Measurements from ENCODE around the gene MT1F.
"Not testable (repeated sequence)": the region's sequence is repeated elsewhere in the genome, so short reads cannot be mapped to it uniquely, and the experiment has no call there.

The MT1F gene

GRCh38 chr16:56645838-56646237 lies 11.9 kb upstream of the MT1F start:
- DNase-seq: no peak

GRCh38 chr16:56647641-56648431 lies 9.9 kb upstream of the MT1F start:
- DNase-seq: no peak

GRCh38 chr16:56649271-56649670 lies 8.5 kb upstream of the MT1F start:
- no peak for DNase-seq

DNA sequence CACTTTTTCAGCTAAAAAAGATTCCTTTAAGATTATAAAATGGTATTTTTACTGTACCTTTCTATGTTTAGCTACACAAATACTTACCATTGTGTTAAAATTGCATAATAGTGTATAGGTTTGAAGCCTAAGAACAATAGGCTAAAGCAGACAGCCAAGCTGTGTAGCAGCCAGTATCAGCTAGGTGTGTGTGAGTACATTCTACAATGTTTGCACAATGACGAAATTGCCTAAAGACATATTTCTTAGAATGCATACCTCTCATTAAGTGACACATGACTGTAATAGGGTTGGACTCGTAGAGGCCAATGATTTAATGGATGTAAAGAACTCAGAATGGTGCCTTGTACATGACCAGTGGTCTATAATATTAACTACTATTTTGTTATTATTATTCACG lies 7.9 kb upstream of the MT1F start:
- DNase-seq: no peak

GRCh38 chr16:56651586-56651985 lies 6.2 kb upstream of the MT1F start, which contains the start of gene MT1B:
TSS of gene MT1B (plus strand) at chr16:56651886. CDS start at chr16:56651954, 68 bp downstream.
- no peak for DNase-seq

DNA sequence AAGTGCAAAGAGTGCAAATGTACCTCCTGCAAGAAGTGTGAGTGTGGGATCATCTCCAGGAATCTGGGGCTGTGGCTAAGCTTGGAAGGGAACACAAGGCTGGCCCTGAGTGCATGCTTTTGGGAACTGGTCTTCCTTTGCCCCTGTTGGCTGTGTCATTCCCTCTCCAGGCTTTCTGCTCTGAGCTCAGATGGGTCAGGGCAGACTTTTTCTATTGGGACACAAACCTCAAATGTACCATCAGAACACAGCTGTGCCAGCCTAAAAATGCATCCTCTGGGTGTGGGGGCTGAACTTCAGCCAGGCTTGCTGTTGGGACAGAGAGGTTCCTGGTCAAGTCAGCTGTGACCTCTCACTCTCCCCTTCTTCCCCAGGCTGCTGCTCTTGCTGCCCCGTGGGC lies 5.2 kb upstream of the MT1F start:
- no peak for DNase-seq

DNA sequence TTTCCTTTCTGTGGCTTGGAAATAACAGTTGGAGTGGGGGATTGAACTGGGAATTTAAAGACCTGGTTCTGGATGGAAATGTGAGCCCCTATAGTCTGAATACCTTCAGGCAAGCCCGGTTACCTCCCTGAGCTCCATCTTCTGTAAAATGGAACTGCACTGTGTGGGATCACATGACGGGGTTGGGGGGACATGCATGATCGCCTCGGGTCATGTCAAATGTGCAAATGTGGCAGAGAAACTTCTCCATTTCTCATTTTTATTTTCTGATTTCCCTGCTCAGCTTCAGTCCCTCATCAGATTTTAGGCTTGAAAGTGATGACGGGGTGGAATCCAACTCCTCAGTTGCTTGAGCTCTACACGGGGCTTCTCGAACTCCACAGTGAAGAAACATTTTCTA lies 4.5 kb upstream of the MT1F start:
- DNase-seq: no peak

- no peak for DNase-seq
These were observed 642 bp downstream of the MT1F start for GRCh38 chr16:56658327-56658875.

GRCh38 chr16:56662357-56663354 lies 4.9 kb downstream of the MT1F start:
- no peak for DNase-seq

GRCh38 chr16:56664506-56664905 lies 6.7 kb downstream of the MT1F start:
- DNase-seq: no peak

DNA sequence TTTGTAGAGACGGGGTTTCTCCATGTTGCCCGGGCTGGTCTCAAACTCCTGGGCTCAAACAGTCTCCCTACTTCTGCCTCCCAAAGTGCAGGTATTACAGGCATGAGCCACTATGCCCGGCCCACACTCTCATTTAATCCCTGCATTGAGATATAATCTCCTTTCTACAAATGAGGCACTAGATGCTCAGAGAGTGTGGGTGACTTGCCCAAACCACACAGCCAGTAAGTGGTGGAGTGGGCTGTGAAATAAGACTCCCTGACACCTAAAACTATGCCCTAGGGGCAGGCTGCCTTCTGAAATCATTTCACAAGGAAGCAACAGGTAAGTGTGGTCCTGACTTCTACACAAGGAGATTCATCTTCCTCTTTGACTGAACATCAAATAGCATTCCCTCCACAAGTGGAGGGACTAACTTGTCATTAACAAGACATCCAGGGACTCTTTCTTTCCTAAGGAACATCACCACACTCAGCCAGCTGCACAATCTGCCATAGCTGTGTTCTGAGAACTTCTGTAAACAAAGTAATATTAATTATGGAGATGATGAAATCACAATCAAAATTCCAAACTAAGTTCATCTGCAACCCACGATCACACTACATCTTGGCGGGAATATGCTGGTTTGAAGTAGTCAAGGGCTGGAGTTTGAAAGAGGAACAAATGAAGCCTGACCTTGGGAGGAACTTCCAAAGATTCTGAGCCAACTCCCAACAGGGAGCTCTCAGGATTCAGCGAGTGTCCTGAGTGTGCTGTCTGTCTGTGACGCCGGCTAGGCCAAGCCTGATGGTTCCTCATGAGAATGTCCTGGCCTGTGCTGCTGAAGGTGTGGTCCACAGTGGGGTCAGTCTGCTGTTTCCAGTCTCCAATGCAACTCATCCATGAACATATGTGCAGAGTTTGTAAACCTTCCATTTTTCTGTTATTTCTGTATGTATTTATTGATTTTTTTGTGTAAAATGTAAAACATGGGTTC lies 7.8 kb downstream of the MT1F start:
- not testable (repeated sequence) for DNase-seq

GRCh38 chr16:56667581-56668571 lies 10.1 kb downstream of the MT1F start, which contains the start of gene MT1G:
TSS of gene MT1G (minus strand) at chr16:56668065. CDS start at chr16:56667993, 72 bp downstream.
- no peak for DNase-seq

DNA sequence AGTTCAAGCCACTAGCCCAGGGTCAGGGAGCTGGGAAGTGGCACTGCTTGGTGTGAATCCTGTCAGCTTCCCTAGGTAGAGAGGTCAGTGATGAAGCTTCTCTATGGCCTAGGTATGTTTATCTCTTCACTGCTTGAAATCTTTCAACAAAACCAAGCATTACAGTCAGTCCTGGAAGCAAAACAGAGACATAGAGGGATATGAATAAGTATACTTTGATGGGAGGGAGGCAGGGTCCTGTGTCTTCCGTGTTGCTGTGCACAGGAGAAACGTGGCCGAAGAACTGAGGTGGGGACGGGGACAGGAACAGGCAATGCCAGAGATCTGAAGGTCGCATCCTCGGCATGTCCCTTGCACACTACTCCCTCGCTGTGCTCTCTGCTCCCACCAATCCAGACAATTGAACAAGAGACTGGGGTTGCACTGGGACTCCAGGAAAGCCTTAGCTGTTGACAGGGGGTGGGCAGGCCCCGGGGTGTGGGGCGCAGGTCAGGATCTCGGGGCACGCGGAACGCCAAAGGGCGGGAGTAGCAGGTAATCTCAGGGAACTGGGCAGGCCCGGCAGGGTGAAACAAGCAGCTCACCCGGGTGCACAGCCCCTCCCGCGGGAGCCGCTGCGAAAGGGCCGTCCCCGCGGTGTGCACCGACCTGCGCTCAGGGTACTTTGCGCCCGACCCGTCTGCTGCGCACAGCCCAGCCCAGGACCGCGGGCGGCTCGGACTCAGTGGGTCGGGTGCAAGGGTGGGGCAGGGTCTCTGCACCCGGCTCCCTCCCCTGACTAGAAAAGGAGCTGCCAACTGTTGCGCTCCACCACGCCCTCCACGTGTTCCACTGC lies 11.5 kb downstream of the MT1F start, which contains the start of gene MT1H:
MT1H (plus strand) TSS at position 810 of the 835 bp plus-strand sequence. CDS start 71 bp downstream, outside the sequence.
- DNase-seq: no peak

DNA sequence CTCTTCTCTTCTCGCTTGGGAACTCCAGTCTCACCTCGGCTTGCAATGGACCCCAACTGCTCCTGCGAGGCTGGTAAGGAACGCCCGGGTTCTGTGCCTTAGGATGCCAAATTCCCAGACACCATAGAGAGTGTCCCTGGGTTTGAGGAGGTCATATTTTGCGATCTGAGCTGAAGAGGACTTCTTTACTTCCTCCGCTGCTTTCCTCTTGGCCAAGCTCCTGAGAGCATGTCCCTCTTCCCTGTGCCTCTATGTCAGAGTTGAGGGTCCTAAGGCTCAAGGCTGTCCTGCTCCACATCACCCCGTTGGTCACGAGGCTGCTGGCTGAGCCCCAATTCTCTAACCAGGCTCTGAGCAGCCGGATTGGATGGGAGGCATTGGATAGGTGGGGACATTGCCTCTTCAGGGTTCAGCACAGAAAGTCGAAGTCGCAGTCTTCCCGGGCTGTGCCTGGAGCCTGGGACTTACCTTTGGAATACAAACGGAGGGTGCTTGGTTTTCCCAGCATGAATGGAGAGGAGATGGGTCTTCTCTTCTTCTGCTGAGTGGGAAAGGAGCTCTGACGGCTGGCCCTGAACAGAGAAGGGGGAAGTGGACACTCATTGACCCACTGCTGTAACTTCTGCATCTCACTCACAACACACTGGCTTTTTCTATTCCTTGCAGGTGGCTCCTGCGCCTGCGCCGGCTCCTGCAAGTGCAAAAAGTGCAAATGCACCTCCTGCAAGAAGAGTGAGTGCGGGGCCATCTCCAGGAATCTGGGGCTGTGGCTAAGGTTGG lies 12.3 kb downstream of the MT1F start:
- no peak for DNase-seq

- DNase-seq: no peak
These were observed 12.8 kb downstream of the MT1F start for GRCh38 chr16:56670620-56670934.

DNA sequence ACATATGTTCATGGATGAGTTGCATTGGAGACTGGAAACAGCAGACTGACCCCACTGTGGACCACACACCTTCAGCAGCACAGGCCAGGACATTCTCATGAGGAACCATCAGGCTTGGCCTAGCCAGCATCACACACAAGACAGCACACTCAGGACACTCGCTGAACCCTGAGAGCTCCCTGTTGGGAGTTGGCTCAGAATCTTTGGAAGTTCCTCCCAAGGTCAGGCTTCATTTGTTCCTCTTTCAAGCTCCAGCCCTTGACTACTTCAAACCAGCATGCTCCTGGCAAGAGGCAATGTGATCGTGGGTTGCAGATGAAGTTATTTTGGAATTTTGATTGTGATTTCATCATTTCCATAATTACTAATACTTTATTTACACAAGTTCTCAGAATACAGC lies 13.9 kb downstream of the MT1F start:
- not testable (repeated sequence) for DNase-seq

DNA sequence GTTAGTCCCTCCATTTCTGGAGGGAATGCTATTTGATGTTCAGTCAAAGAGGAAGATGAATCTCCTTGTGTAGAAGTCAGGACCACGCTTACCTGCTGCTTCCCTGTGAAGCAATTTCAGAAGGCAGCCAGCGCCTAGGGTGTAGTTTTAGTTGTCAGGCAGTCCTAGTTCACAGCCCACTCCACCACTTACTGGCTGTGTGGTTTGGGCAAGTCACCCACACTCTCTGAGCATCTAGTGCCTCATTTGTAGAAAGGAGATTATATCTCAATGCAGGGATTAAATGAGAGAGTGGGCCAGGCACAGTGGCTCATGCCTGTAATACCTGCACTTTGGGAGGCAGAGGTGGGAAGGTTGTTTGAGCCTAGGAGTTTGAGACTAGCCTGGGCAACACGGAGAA lies 14.4 kb downstream of the MT1F start:
- DNase-seq: not testable (repeated sequence)

- no peak for DNase-seq
These were observed 15.2 kb downstream of the MT1F start for GRCh38 chr16:56672761-56673536.
